ENCODE data around the gene SALL1. TPM values are rescaled to one million over a fixed set of nuclear protein-coding genes. Genes with fewer than 3 reads are reported as not detected.

SALL1 gene
- total and polyA plus RNA-seq, 9 of the 15 experiments (the other 6 are each of a cell fraction or from before 2014, with no cell fraction given) = not detected

GRCh38 chr16:51144203-51144602, 6.9 kb downstream of the SALL1 start:
- in situ Hi-C loops (cut with MboI) = no loop called here
- no peaks in the 10 kb centered on the region for H3K9me3 ChIP-seq (replicated peaks; ENCODE audit: control insufficient read depth, insufficient read depth, low read depth, low read length)

More at GRCh38 chr16:51144203-51144602, 6.9 kb downstream of the SALL1 start:
- CTCF ChIA-PET (ENCODE audit: low intra/inter-chr PET ratio) = no interaction called here
- Histone ChIP-seq H3K4me1 (replicated peaks in 1 of 2; ENCODE audit: control insufficient read depth in 2 of 2, insufficient read depth in 2 of 2, low read length in 2 of 2) (no peaks in the 10 kb centered on the region), H3K36me3 (ENCODE audit: control insufficient read depth, insufficient read depth, low read length) (no peaks in the 10 kb centered on the region), H3K9ac (ENCODE audit: insufficient read depth in 1 of 2, low read depth in 2 of 2, low read length in 2 of 2) (no peak overlapping the region), H3K4me3 (no peak overlapping the region), H3K79me2 (ENCODE audit: control insufficient read depth, insufficient read depth, low read length) (no peaks in the 10 kb centered on the region), H3K4me2 (ENCODE audit: insufficient read depth, low read length) (no peak overlapping the region), H3K27me3 (ENCODE audit: control insufficient read depth in 2 of 2, insufficient read depth in 2 of 2, low read length in 2 of 2) (peaks cover 2 to 21% of the 10 kb centered on the region in 2 experiments; a peak in 3 of 5 replicates), H3K9me1 (ENCODE audit: control insufficient read depth, insufficient read depth, low read length) (no peaks in the 10 kb centered on the region), H2AFZ (ENCODE audit: low read depth, low read length) (no peak overlapping the region), H4K20me1 (replicated peaks; ENCODE audit: control insufficient read depth, insufficient read depth, low read length) (no peaks in the 10 kb centered on the region), H3K27ac (ENCODE audit: extremely low read depth, low read depth, low read length) (no peak overlapping the region)
- WGBS (ENCODE audit: insufficient coverage, low coverage, missing lambda C conversion rate) = 6% methylated on average over 1 of the region's 1 CpG
- TF ChIP-seq, protein P1, sequence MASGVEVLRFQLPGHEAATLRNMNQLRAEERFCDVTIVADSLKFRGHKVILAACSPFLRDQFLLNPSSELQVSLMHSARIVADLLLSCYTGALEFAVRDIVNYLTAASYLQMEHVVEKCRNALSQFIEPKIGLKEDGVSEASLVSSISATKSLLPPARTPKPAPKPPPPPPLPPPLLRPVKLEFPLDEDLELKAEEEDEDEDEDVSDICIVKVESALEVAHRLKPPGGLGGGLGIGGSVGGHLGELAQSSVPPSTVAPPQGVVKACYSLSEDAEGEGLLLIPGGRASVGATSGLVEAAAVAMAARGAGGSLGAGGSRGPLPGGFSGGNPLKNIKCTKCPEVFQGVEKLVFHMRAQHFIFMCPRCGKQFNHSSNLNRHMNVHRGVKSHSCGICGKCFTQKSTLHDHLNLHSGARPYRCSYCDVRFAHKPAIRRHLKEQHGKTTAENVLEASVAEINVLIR (CRISPR knock-in tag; IDR thresholded peaks at IDR 0.05) = no peak
- TF ChIP-seq SAFB (IDR thresholded peaks at IDR 0.05; ENCODE audit: borderline replicate concordance, low read depth, low read length) = no peak
- TF ChIP-seq, protein P2, sequence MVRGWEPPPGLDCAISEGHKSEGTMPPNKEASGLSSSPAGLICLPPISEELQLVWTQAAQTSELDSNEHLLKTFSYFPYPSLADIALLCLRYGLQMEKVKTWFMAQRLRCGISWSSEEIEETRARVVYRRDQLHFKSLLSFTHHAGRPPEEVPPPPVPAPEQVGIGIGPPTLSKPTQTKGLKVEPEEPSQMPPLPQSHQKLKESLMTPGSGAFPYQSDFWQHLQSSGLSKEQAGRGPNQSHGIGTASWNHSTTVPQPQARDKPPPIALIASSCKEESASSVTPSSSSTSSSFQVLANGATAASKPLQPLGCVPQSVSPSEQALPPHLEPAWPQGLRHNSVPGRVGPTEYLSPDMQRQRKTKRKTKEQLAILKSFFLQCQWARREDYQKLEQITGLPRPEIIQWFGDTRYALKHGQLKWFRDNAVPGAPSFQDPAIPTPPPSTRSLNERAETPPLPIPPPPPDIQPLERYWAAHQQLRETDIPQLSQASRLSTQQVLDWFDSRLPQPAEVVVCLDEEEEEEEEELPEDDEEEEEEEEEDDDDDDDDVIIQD (CRISPR knock-in tag; IDR thresholded peaks at IDR 0.05) = no peak
- TF ChIP-seq, protein P3, sequence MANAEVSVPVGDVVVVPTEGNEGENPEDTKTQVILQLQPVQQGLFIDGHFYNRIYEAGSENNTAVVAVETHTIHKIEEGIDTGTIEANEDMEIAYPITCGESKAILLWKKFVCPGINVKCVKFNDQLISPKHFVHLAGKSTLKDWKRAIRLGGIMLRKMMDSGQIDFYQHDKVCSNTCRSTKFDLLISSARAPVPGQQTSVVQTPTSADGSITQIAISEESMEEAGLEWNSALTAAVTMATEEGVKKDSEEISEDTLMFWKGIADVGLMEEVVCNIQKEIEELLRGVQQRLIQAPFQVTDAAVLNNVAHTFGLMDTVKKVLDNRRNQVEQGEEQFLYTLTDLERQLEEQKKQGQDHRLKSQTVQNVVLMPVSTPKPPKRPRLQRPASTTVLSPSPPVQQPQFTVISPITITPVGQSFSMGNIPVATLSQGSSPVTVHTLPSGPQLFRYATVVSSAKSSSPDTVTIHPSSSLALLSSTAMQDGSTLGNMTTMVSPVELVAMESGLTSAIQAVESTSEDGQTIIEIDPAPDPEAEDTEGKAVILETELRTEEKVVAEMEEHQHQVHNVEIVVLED (CRISPR knock-in tag; IDR thresholded peaks at IDR 0.05) = no peak
- TF ChIP-seq CBX5 (IDR thresholded peaks at IDR 0.05; ENCODE audit: borderline replicate concordance, low read depth) = no peak
- no peak for TF ChIP-seq HSF4 (CRISPR knock-in tag; IDR thresholded peaks at IDR 0.05; ENCODE audit: borderline replicate concordance)
- no peak for TF ChIP-seq BRCA1 (IDR thresholded peaks at IDR 0.05)
- TF ChIP-seq BRCA1 (CRISPR knock-in tag; IDR thresholded peaks at IDR 0.05) = no peak
- no peak for TF ChIP-seq ZNF518B (CRISPR knock-in tag; IDR thresholded peaks at IDR 0.05)
- TF ChIP-seq VEZF1 (CRISPR knock-in tag; IDR thresholded peaks at IDR 0.05) = no peak
- TF ChIP-seq ZSCAN32 (CRISPR knock-in tag; IDR thresholded peaks at IDR 0.05) = no peak
- DNase-seq (ENCODE audit: extremely low read depth in 1 of 4, low spot score in 3 of 4) (no peak), ATAC-seq (no peak), FAIRE-seq (no peak)
- POLR2A ChIA-PET = no interaction called here
- intact Hi-C loops (cut with micrococcal nuclease) = no loop called here
- BruUV-seq (replicated peaks) = no TSS peak

Data from K562 (cell line).